Measurements from ENCODE around the gene SAMD9L. TPM values are rescaled to one million over a fixed set of nuclear protein-coding genes. Genes with fewer than 3 reads are reported as not detected.
A peak's percentile ranks its signal among the peaks of the same experiment; 100 is the strongest.

The SAMD9L gene
- total and polyA plus RNA-seq, 2 of the 4 experiments (the other 2 are of a cell fraction): 1.9 to 4.1 TPM

DNA sequence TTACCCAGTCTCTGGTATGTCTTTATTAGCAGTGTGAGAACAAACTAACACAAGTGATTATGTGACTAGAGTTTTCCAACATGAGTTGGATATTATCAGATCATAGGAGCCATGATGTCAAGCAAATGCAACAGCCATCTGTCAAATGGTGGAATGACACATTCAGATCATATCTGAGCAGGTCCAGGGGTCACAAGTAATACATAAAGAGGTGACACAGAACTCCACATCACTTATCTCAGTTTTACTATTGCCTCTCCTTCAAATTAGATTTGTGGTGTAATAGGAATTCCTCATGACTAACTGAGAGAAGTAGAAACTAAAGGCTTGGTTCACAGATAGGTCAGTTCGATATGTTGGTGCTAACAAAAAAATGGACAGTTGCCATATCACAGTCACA, 12.2 kb upstream of the SAMD9L start:
- no TSS peak for BruUV-seq (replicated peaks)

More for the DNA sequence above, 12.2 kb upstream of the SAMD9L start:
- ChIA-PET POLR2A (ENCODE audit: unreplicated experiment) (no interaction called here), CTCF (no interaction called here)
- no peak overlapping the region for H3K56ac ChIP-seq (ENCODE audit: extremely low read depth, insufficient read depth, low read length)
- no peak overlapping the region for H4K5ac ChIP-seq (ENCODE audit: low read depth, low read length)
- H3K4me2 ChIP-seq (ENCODE audit: low read depth, low read length): no peak overlapping the region
- H3K79me1 ChIP-seq (ENCODE audit: low read depth in 1 of 2, low read length in 2 of 2): no peaks in the 10 kb centered on the region
- H3K9me3 ChIP-seq (ENCODE audit: control insufficient read depth, insufficient read depth, low read length): peaks cover 3% of the 10 kb centered on the region; the same call in 1 of the 2 replicates
- no peak overlapping the region for H3K27ac ChIP-seq (ENCODE audit: insufficient read depth, low read length)
- H2AFZ ChIP-seq (replicated peaks; ENCODE audit: low read length, poor library complexity): no peak overlapping the region
- no peak overlapping the region for H3K23ac ChIP-seq (ENCODE audit: low read depth, low read length)
- no peak overlapping the region for H2BK5ac ChIP-seq (ENCODE audit: low read depth, low read length, poor library complexity, severe bottlenecking)
- no peak overlapping the region for H4K8ac ChIP-seq (ENCODE audit: low read depth in 2 of 2, low read length in 2 of 2)
- H2BK120ac ChIP-seq (ENCODE audit: low read depth, low read length): no peak overlapping the region
- H3K4me3 ChIP-seq (ENCODE audit: insufficient read depth, low read depth, low read length): no peak overlapping the region
- H3K36me3 ChIP-seq (ENCODE audit: control insufficient read depth, insufficient read depth, low read length): no peaks in the 10 kb centered on the region
- H3K4me1 ChIP-seq (ENCODE audit: control insufficient read depth, insufficient read depth, low read length): no peaks in the 10 kb centered on the region; the same call in 1 of the 2 replicates
- H2AK9ac ChIP-seq (replicated peaks; ENCODE audit: low read depth, low read length, poor library complexity): no peak overlapping the region
- TF ChIP-seq RFX5 (IDR thresholded peaks at IDR 0.05; ENCODE audit: low read depth, low read length) (no peak), CEBPB (IDR thresholded peaks at IDR 0.05; ENCODE audit: low read depth, low read length) (no peak), MAFK (IDR thresholded peaks at IDR 0.05; ENCODE audit: low read depth, low read length) (no peak), MXI1 (IDR thresholded peaks at IDR 0.05; ENCODE audit: borderline replicate concordance, low read depth, low read length) (no peak), RAD21 (IDR thresholded peaks at IDR 0.05; ENCODE audit: low read length) (no peak), FOS (IDR thresholded peaks at IDR 0.05; ENCODE audit: low read depth, low read length) (no peak), MAZ (IDR thresholded peaks at IDR 0.05; ENCODE audit: borderline replicate concordance, low read depth, low read length) (no peak)
- TF ChIP-seq, protein P1, sequence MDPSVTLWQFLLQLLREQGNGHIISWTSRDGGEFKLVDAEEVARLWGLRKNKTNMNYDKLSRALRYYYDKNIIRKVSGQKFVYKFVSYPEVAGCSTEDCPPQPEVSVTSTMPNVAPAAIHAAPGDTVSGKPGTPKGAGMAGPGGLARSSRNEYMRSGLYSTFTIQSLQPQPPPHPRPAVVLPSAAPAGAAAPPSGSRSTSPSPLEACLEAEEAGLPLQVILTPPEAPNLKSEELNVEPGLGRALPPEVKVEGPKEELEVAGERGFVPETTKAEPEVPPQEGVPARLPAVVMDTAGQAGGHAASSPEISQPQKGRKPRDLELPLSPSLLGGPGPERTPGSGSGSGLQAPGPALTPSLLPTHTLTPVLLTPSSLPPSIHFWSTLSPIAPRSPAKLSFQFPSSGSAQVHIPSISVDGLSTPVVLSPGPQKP (IDR thresholded peaks at IDR 0.05; ENCODE audit: borderline replicate concordance, low read depth, low read length): no peak
- TF ChIP-seq, protein P2, sequence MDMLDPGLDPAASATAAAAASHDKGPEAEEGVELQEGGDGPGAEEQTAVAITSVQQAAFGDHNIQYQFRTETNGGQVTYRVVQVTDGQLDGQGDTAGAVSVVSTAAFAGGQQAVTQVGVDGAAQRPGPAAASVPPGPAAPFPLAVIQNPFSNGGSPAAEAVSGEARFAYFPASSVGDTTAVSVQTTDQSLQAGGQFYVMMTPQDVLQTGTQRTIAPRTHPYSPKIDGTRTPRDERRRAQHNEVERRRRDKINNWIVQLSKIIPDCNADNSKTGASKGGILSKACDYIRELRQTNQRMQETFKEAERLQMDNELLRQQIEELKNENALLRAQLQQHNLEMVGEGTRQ (IDR thresholded peaks at IDR 0.05; ENCODE audit: low read depth, low read length): no peak
- H3K4ac ChIP-seq (ENCODE audit: low read depth, low read length): no peak overlapping the region
- peak; percentile 30 for DNase-seq
- no CpG with 5 or more reads among the region's 1 CpG for WGBS, 2 experiments (ENCODE audit: extremely low coverage in 2 of 2, insufficient read length in 1 of 2)
- no peak for ATAC-seq (ENCODE audit: low read depth)
- no peak overlapping the region for H2BK20ac ChIP-seq (ENCODE audit: low read depth, low read length)
- H4K91ac ChIP-seq (ENCODE audit: insufficient read depth, low read depth, low read length): no peak overlapping the region
- dilution Hi-C loops (cut with HindIII; ENCODE audit: low sequenced_read_pairs, unreplicated experiment) (no loop called here), intact Hi-C loops (cut with micrococcal nuclease) (no loop called here), in situ Hi-C loops (cut with MboI; ENCODE audit: low sequenced_read_pairs) (no loop called here)
- no peak overlapping the region for H3K9ac ChIP-seq (ENCODE audit: low read depth, low read length)
- H3K14ac ChIP-seq (replicated peaks; ENCODE audit: low read depth, low read length): no peak overlapping the region
- H2BK15ac ChIP-seq (ENCODE audit: low read depth, low read length): no peak overlapping the region
- no peak overlapping the region for H2AK5ac ChIP-seq (ENCODE audit: low read depth, low read length)
- H3K27me3 ChIP-seq (ENCODE audit: control insufficient read depth, insufficient read depth, low read length): no peaks in the 10 kb centered on the region
- H4K20me1 ChIP-seq (ENCODE audit: insufficient read depth, low read length): no peaks in the 10 kb centered on the region
- H3K18ac ChIP-seq (ENCODE audit: low read depth, low read length): no peak overlapping the region
- no peaks in the 10 kb centered on the region for H3K9me1 ChIP-seq (ENCODE audit: insufficient read depth, low read length)

Data from IMR-90 (cell line).